Measurements from ENCODE around the gene MMP7. TPM values are rescaled to one million over a fixed set of nuclear protein-coding genes. Genes with fewer than 3 reads are reported as not detected.
"Not testable (repeated sequence)": the region's sequence is repeated elsewhere in the genome, so short reads cannot be mapped to it uniquely, and the experiment has no call there.

Gene MMP7
- polyA plus RNA-seq, 1 donor, result not detected

GRCh38 chr11:102539567-102539966, 9.0 kb upstream of the MMP7 start:
- DNase-seq (ENCODE audit: low read depth), result no peak

GRCh38 chr11:102538932-102539331, 8.4 kb upstream of the MMP7 start:
- no peak for DNase-seq (ENCODE audit: low read depth)

- no peak for DNase-seq (ENCODE audit: low read depth)
Observed at GRCh38 chr11:102534261-102534872, 3.8 kb upstream of the MMP7 start.

- DNase-seq (ENCODE audit: low read depth), result no peak
Observed at GRCh38 chr11:102528618-102529017, 1.9 kb downstream of the MMP7 start.

- DNase-seq (ENCODE audit: low read depth), result no peak
Observed at GRCh38 chr11:102527684-102528083, 2.9 kb downstream of the MMP7 start.

GRCh38 chr11:102527041-102527440, 3.5 kb downstream of the MMP7 start:
- no peak for DNase-seq (ENCODE audit: low read depth)

GRCh38 chr11:102523887-102524286, 6.7 kb downstream of the MMP7 start:
- DNase-seq (ENCODE audit: low read depth), result no peak

- DNase-seq (ENCODE audit: low read depth), result no peak
Observed at GRCh38 chr11:102523189-102523570, 7.4 kb downstream of the MMP7 start.

- no peak for DNase-seq (ENCODE audit: low read depth)
Observed at GRCh38 chr11:102522312-102523188, 8.0 kb downstream of the MMP7 start.

GRCh38 chr11:102521121-102521520, 9.4 kb downstream of the MMP7 start:
- no peak for DNase-seq (ENCODE audit: low read depth)

- no peak for DNase-seq (ENCODE audit: low read depth)
Observed at GRCh38 chr11:102520514-102520913, 10.0 kb downstream of the MMP7 start.

GRCh38 chr11:102518296-102519094, 12.1 kb downstream of the MMP7 start:
- DNase-seq (ENCODE audit: low read depth), result no peak

GRCh38 chr11:102517670-102518069, 12.9 kb downstream of the MMP7 start:
- DNase-seq (ENCODE audit: low read depth), result no peak

- DNase-seq (ENCODE audit: low read depth), result no peak
Observed at GRCh38 chr11:102516179-102516578, 14.4 kb downstream of the MMP7 start.

- DNase-seq (ENCODE audit: low read depth), result no peak
Observed at GRCh38 chr11:102513869-102514268, 16.7 kb downstream of the MMP7 start.

- DNase-seq (ENCODE audit: low read depth), result no peak
Observed at GRCh38 chr11:102510439-102511135, 20.0 kb downstream of the MMP7 start.

GRCh38 chr11:102502831-102503230, 27.7 kb downstream of the MMP7 start:
- not testable (repeated sequence) for DNase-seq (ENCODE audit: low read depth)

GRCh38 chr11:102500829-102501228, 29.7 kb downstream of the MMP7 start:
- DNase-seq (ENCODE audit: low read depth), result no peak

GRCh38 chr11:102499931-102500330, 30.6 kb downstream of the MMP7 start:
- DNase-seq (ENCODE audit: low read depth), result no peak

GRCh38 chr11:102499151-102499550, 31.4 kb downstream of the MMP7 start:
- no peak for DNase-seq (ENCODE audit: low read depth)

- DNase-seq (ENCODE audit: low read depth), result no peak
Observed at GRCh38 chr11:102497061-102497460, 33.5 kb downstream of the MMP7 start.

Data from forelimb muscle (tissue), 1 donor.